GM23338 (cell line): ENCODE measurements around the gene FAAP100. TPM values are rescaled to one million over a fixed set of nuclear protein-coding genes. Genes with fewer than 3 reads are reported as not detected.
A peak's percentile ranks its signal among the peaks of the same experiment; 100 is the strongest.

Source experiments
- ATAC-seq: fragments of 200-7000 bp; cut with Tn5 transposase; 3 replicates; pipeline ENCODE4 v1.9.1; 2020
- DNase-seq: peaks from one replicate; pipeline ENCODE4 v3.0.0-alpha.2; 2015; ENCODE audit warnings: low spot score
- H2AFZ ChIP-seq: fragments of 200-600 bp; sonication (generic); 2 replicates; pipeline ENCODE4 v1.8.0; 2016; ENCODE audit warnings: antibody characterized with exemption, mild to moderate bottlenecking, moderate library complexity
- H3F3A ChIP-seq: fragments of 200-600 bp; sonication (generic); replicated peaks from 2 replicates; pipeline ENCODE4 v1.8.0; 2017; ENCODE audit warnings: antibody characterized with exemption, mixed run types, low read depth
- H3K27ac ChIP-seq: fragments of 200-600 bp; sonication (generic); 2 replicates; pipeline ENCODE4 v1.6.1; 2016; ENCODE audit warnings: low read depth
- H3K27me3 ChIP-seq: fragments of 200-600 bp; sonication (generic); 2 replicates; pipeline ENCODE4 v1.8.0; 2016; ENCODE audit warnings: mild to moderate bottlenecking, mixed run types, moderate library complexity; ENCODE audit not compliant: insufficient read depth
- H3K36me3 ChIP-seq: fragments of 200-600 bp; sonication (generic); 2 replicates; pipeline ENCODE4 v1.8.0; 2016; ENCODE audit warnings: mild to moderate bottlenecking; ENCODE audit not compliant: insufficient read depth
- H3K4me1 ChIP-seq: fragments of 200-600 bp; sonication (generic); 2 replicates; pipeline ENCODE4 v1.8.0; 2016; ENCODE audit warnings: mild to moderate bottlenecking, moderate library complexity; ENCODE audit not compliant: insufficient read depth
- H3K4me2 ChIP-seq: fragments of 200-600 bp; sonication (generic); 2 replicates; pipeline ENCODE4 v1.7.1; 2017; ENCODE audit warnings: mixed run types
- H3K4me3 ChIP-seq: fragments of 200-600 bp; sonication (generic); 2 replicates; pipeline ENCODE4 v1.6.1; 2016; ENCODE audit warnings: mixed run types
- H3K79me2 ChIP-seq: fragments of 200-600 bp; sonication (generic); replicated peaks from 2 replicates; pipeline ENCODE4 v1.8.0; 2017; ENCODE audit warnings: mild to moderate bottlenecking; ENCODE audit not compliant: insufficient read depth
- H3K9me2 ChIP-seq: fragments of 200-600 bp; sonication (generic); 2 replicates; pipeline ENCODE4 v1.8.0; 2017; ENCODE audit not compliant: insufficient read depth
- H4K20me1 ChIP-seq: fragments of 200-600 bp; sonication (generic); replicated peaks from 2 replicates; pipeline ENCODE4 v1.8.0; 2017; ENCODE audit warnings: mild to moderate bottlenecking; ENCODE audit not compliant: insufficient read depth
- H3K27ac Mint-ChIP-seq: 2 replicates; pipeline ENCODE4 v1.8.0; 2020; ENCODE audit warnings: inconsistent platforms, mild to moderate bottlenecking, moderate library complexity, mixed read lengths
- H3K27me3 Mint-ChIP-seq: 3 replicates; pipeline ENCODE4 v1.8.0; 2022; ENCODE audit warnings: low read depth, mild to moderate bottlenecking, moderate library complexity, mixed read lengths, inconsistent platforms; ENCODE audit not compliant: insufficient read depth, poor library complexity
- H3K36me3 Mint-ChIP-seq: 3 replicates; pipeline ENCODE4 v1.8.0; 2021; ENCODE audit warnings: low read depth, mild to moderate bottlenecking, inconsistent platforms, moderate library complexity, mixed read lengths
- H3K4me1 Mint-ChIP-seq: 3 replicates; pipeline ENCODE4 v1.8.0; 2020; ENCODE audit warnings: mild to moderate bottlenecking, inconsistent platforms, mixed read lengths
- H3K4me3 Mint-ChIP-seq: 3 replicates; pipeline ENCODE4 v1.8.0; 2021; ENCODE audit warnings: moderate library complexity, mild to moderate bottlenecking, inconsistent platforms, mixed read lengths
- H3K9me3 Mint-ChIP-seq: 3 replicates; pipeline ENCODE4 v1.8.0; 2020; ENCODE audit warnings: moderate library complexity, mild to moderate bottlenecking, inconsistent platforms, mixed read lengths
- CTCF ChIP-seq, 2 experiments: fragments of 200-600 bp in 1 of 2; sonication (generic) in 1 of 2; conservative IDR thresholded peaks; 2 replicates each; pipeline versions ENCODE4 v1.5.1 to v1.6.1; 2016 to 2017; ENCODE audit warnings: antibody characterized with exemption in 2 of 2, low read depth in 2 of 2, mild to moderate bottlenecking in 2 of 2, moderate library complexity in 1 of 2
- JUNB ChIP-seq: IDR thresholded peaks from one replicate; pipeline ENCODE4 v1.6.1; 2016; ENCODE audit warnings: antibody characterized with exemption; ENCODE audit not compliant: unreplicated experiment
- POLR2AphosphoS5 ChIP-seq: IDR thresholded peaks from 2 replicates; pipeline ENCODE4 v1.6.1; 2016; ENCODE audit warnings: antibody characterized with exemption, low read depth
- ZNF462 ChIP-seq: fragments of 250-450 bp; sonication (Bioruptor Pico); IDR thresholded peaks from 2 replicates; pipeline ENCODE4 v1.5.0; 2020; ENCODE audit warnings: mild to moderate bottlenecking, moderate library complexity
- long read RNA-seq: library from polyadenylated mRNA; unstranded; transcript quantifications from one replicate; pipeline ENCODE4 v2.0.0, GENCODE V29; 2020; ENCODE audit not compliant: unreplicated experiment
- polyA plus RNA-seq: library from polyadenylated mRNA; unstranded; fragments of >200 nt; fragmentation: Nextera tagmentation; extraction: Ambion mirVana; gene quantifications from 2 replicates; pipeline ENCODE4 v1.2.1, GENCODE V29; 2016
- total RNA-seq: library from RNA; depleted of rRNA; stranded (reverse); fragments of >200 nt; shearing (Covaris generic); gene quantifications from 2 replicates; pipeline ENCODE4 v1.2.3, GENCODE V29; 2014; rRNA removed
- TF ChIP-seq, protein P1 (sequence below): IDR thresholded peaks from 2 replicates; pipeline ENCODE4 v1.6.1; 2016; ENCODE audit warnings: antibody characterized with exemption

FAAP100 gene, protein sequence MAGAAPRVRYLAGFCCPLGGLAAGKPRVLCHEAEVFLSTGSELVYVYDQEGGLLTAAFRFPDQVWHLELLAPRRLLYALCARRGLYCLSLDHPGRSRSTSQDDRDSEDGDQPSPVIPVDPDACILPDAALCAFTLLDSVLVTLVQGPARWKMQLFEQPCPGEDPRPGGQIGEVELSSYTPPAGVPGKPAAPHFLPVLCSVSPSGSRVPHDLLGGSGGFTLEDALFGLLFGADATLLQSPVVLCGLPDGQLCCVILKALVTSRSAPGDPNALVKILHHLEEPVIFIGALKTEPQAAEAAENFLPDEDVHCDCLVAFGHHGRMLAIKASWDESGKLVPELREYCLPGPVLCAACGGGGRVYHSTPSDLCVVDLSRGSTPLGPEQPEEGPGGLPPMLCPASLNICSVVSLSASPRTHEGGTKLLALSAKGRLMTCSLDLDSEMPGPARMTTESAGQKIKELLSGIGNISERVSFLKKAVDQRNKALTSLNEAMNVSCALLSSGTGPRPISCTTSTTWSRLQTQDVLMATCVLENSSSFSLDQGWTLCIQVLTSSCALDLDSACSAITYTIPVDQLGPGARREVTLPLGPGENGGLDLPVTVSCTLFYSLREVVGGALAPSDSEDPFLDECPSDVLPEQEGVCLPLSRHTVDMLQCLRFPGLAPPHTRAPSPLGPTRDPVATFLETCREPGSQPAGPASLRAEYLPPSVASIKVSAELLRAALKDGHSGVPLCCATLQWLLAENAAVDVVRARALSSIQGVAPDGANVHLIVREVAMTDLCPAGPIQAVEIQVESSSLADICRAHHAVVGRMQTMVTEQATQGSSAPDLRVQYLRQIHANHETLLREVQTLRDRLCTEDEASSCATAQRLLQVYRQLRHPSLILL
- 50.5 and 52.8 TPM in 2 replicates for total RNA-seq
- 16.0 and 16.2 TPM in 2 replicates for polyA plus RNA-seq
- long read RNA-seq, partial matches to known transcripts, result 5 of 13 reads
- long read RNA-seq, other reads (novel, unspliced or antisense), result 3 of 13 reads

- Histone ChIP-seq H3F3A (peaks cover 15% of the 10 kb centered on the region), H2AFZ (peak within 1 kb of the TSS; percentile 83), H3K27me3 (no peaks in the 10 kb centered on the region), H3K27ac (peak within 1 kb of the TSS; percentile 89), H3K4me3 (peak within 1 kb of the TSS; percentile 99), H3K79me2 (peaks cover 23% of the 10 kb centered on the region), H3K36me3 (no peaks in the 10 kb centered on the region; the same call in 1 of the 2 replicates), H4K20me1 (no peaks in the 10 kb centered on the region; the same call in 1 of the 2 replicates), H3K4me2 (peak within 1 kb of the TSS; percentile 97), H3K9me2 (no peaks in the 10 kb centered on the region), H3K4me1 (peaks cover 8% of the 10 kb centered on the region; the same call in 1 of the 2 replicates)
- peaks cover 18% of the 10 kb centered on the region for H3K27me3 Mint-ChIP-seq
- H3K27ac Mint-ChIP-seq, result peak within 1 kb of the TSS; percentile 94
- peaks cover 22% of the 10 kb centered on the region for H3K4me1 Mint-ChIP-seq
- DNase-seq, result peak; percentile 90
- H3K4me3 Mint-ChIP-seq, result peak within 1 kb of the TSS; percentile 90
- peaks cover 36% of the 10 kb centered on the region for H3K36me3 Mint-ChIP-seq
- ATAC-seq, result peak; percentile 57
- no peaks in the 10 kb centered on the region for H3K9me3 Mint-ChIP-seq
- TF ChIP-seq POLR2AphosphoS5, result peak; percentile 82
- TF ChIP-seq, protein P1, sequence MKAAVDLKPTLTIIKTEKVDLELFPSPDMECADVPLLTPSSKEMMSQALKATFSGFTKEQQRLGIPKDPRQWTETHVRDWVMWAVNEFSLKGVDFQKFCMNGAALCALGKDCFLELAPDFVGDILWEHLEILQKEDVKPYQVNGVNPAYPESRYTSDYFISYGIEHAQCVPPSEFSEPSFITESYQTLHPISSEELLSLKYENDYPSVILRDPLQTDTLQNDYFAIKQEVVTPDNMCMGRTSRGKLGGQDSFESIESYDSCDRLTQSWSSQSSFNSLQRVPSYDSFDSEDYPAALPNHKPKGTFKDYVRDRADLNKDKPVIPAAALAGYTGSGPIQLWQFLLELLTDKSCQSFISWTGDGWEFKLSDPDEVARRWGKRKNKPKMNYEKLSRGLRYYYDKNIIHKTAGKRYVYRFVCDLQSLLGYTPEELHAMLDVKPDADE, result peak; percentile 55; the same call in 1 of the 2 replicates
- TF ChIP-seq JUNB, result no peak
Measured at GRCh38 chr17:81552244-81553017, at the start of gene FAAP100. Gene FAAP100 (minus strand): TSS chr17:81552353. CDS start chr17:81552330, 23 bp downstream.

GRCh38 chr17:81601525-81602120, 49.5 kb upstream of the FAAP100 start:
- H3K4me1 ChIP-seq, result no peaks in the 10 kb centered on the region
- H4K20me1 ChIP-seq, result peaks cover 25% of the 10 kb centered on the region
- peaks cover 71% of the 10 kb centered on the region for H3K36me3 Mint-ChIP-seq
- H3F3A ChIP-seq, result peaks cover 22% of the 10 kb centered on the region
- peaks cover 63% of the 10 kb centered on the region for H3K36me3 ChIP-seq
- peak; percentile 96 for ATAC-seq
- no peak overlapping the region for H3K4me2 ChIP-seq
- TF ChIP-seq ZNF462 (CRISPR knock-in tag) (no peak), POLR2AphosphoS5 (no peak), CTCF (conservative IDR thresholded peaks at IDR 0.05; ENCODE audit: low read depth in 2 of 2) (peak; percentile 70 to 82)
- no peak overlapping the region for H2AFZ ChIP-seq
- no peak overlapping the region for H3K27ac ChIP-seq
- no peak overlapping the region for H3K4me3 Mint-ChIP-seq
- H3K4me3 ChIP-seq, result no peak overlapping the region
- no peaks in the 10 kb centered on the region for H3K27me3 Mint-ChIP-seq
- H3K9me2 ChIP-seq, result no peaks in the 10 kb centered on the region
- no peaks in the 10 kb centered on the region for H3K4me1 Mint-ChIP-seq
- no peaks in the 10 kb centered on the region for H3K9me3 Mint-ChIP-seq
- no peaks in the 10 kb centered on the region for H3K27me3 ChIP-seq
- peak; percentile 78 for DNase-seq
- 0 out of 2 replicates have a peak, but pooled peaks cover 9% of the 10 kb centered on the region for H3K79me2 ChIP-seq
- no peak overlapping the region for H3K27ac Mint-ChIP-seq
